Bone marrow (tissue), 2 donors: ENCODE data around the gene SAXO1.
"Not testable (repeated sequence)": the region's sequence is repeated elsewhere in the genome, so short reads cannot be mapped to it uniquely, and the experiment has no call there.

Experiments used
- DNase-seq, 2 donors: peaks; one replicate each; lab custom pipeline; 2025; lab: John Stamatoyannopoulos, UW

The SAXO1 gene

DNA sequence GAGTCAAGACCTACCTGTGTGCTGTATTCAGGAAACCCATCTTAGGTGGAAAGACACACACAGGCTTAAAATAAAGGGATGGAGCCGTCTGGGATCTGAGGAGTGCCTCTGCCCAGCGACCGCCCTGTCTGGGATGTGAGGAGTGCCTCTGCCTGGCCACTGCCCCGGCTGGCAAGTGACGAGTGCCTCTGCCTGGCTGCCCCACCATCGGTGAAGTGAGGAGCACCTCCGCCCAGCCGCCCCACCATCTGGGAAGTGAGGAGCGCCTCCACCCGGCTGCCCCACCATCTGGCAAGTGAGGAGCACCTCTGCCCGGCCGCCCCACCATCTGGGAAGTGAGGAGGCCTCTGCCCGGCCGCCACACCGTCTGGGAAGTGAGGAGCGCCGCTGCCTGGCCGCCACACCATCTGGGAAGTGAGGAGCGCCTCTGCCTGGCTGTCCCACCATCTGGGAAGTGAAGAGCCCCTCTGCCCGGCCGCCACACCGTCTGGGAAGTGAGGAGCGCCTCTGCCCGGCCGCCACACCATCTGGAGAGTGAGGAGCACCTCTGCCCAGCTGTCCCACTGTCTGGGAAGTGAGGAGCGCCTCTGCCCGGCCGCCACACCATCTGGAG is 33.7 kb downstream of the SAXO1 start:
- no peak for DNase-seq

DNA sequence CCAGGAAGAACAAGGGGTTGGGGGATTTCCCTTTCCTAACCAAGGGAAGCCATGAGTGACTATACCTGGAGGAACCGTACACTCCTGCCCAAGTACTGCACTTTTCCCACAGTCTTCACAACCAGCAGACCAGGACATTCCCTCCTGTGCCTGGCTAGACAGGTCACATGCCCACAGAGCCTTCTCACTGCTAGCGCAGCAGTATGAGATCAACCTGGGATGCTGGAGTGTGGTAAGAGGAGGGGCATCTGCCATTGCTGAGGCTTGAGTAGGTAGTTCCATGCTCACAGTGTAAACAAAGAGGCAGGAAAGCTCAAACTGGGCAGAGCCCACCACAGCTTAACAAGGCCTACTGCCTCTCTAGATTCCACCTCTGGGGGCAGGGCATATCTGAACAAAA is 35.9 kb downstream of the SAXO1 start:
- DNase-seq: no peak

DNA sequence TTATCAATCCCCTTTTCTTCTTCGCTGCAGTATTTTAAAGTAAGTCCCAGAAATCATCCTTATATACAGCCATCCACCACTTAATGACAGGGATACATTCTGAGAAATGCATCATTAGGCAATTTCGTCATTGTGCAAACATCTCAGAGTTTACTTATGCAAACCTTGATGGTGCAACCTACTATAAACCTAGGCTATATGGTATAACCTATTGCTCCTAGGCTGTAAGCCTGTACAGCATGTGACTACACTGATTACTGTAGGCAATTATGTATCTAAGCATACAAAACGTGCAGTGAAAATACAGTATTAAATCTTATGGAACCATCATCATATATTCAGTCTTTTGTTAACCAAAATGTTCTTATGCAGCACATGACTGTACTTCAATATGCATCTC is 36.8 kb downstream of the SAXO1 start:
- DNase-seq: no peak

DNA sequence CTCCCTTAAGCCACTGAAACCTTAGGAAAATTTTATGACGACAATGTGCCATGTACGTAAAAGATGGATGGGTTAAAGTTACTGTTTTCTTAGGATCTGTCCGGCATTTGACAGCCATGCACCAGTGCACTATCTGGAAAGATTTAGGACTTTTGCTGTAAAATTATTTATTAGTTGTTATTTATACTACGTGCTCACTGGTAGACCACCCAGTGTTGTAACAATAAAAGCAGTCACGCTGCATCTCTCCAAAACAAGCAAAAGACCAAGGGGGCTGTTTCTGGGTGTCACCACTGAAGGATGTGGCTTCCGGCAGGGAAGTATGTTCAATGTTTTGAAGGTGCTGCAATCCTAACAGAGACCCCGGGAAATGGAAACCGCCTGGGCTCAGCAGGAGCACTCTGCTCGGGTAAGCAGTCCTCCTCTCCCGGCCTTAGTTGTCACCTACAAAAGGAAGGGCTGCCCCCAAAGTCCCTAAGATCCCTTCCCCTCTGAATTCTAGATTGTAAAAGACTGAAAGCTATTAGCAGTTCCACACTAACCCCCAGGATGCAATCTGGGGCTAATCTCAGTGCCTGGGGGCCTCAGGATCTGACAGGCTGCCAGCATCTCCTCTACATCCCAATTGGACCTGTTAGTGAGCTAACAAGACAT is 38.6 kb downstream of the SAXO1 start:
- no peak for DNase-seq

DNA sequence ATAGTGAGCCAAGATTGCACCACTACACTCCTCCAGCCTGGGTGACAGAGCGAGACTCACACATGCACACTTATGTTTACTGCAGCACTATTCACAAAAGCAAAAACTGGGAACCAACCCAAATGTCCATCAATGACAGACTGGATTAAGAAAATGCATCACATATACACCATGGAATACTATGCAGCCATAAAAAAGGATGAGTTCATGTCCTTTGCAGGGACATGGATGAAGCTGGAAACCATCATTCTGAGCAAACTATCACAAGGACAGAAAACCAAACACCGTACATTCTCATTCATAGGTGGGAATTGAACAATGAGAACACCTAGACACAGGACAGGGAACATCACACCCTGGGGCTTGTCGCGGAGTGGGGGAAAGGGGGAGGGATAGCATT is 41.8 kb downstream of the SAXO1 start:
- not testable (repeated sequence) for DNase-seq

DNA sequence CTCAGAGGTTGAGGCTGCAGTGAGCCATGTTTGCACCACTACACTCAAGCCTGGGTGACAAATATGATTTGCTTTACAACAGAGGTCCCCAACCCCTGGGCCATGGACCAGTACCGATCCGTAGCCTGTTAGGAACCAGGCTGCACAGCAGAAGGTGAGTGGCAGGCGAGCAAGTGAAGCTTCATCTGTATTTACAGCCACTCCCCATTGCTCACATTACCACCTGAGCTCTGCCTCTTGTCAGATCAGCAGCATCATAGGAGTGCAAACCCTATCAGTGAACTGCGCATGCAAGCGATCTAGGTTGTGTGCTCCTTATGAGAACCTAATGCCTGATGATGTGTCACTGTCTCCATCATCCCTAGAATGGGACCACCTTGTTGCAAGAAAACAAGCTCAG is 42.5 kb downstream of the SAXO1 start:
- DNase-seq: no peak

DNA sequence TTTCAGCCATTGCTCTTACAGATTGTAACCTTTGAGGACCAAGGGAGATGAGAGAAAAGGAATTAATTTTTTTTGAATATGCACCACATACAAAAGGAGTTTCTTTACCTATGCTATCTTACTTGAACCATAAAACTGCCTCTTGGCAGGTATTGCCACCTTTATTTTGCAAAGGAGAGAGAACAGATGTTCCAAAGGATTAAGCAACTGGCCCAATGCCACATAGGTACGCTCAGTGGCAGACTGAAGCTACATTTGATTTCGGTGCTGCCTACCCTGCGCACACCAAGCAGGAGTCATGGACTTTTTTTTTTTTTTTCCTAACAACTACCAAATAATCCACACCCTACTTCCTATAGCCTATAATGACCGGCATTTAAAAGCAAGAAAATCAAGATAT is 43.1 kb downstream of the SAXO1 start:
- DNase-seq: no peak

DNA sequence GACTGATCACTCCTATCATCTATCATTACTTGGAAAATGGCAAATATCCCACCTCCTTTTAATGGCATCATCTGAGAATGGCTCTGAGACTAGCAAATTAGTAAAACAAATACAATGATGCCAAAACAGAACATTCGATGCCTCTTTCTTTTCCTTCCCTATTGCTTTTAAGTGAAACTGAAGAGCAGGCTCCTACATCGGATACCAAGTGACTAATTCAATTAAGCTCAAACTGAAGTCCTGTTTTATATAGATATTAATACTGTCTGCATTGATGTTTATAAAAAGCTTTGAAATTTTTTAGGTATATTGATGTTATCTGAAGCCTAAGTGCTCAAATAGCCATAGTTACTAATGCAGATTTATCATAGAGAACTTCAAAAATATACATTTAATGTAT is 43.9 kb downstream of the SAXO1 start:
- no peak for DNase-seq

DNA sequence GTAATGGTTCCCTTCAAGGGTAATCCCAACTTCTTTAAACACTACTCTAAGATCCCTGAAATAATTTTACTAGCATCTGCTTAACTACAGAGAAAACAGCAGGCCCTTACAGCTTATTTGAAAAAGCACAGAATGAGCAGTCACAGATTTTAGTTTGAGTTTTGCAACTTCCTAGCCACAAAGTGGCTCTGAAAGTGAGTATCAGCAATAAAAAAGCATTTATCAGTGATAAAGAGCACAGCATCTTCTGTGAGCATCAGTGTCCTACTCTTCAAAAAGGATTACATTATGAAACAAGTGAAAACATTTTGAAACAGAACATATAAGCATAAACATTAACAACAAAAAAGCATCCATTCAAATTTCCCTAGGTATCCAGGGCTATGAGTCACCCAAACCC is 45.0 kb downstream of the SAXO1 start:
- DNase-seq: no peak

DNA sequence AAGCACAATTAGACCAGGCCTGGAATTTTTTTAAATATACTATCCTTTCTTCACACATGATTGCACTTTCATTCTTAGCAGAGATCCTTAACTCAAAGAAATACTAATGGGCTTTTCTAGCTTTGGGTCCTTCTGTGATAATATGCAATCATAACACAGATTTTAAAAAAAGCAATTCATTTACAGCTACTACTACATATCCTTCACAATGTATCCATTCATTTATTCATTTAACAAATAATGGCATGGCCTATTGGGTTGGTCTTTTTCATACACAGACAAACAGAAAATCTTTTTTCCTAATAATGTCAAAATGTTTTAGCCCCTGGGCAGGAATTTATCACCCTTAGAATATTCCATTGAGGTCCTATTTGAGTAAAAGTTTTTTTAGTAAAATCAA is 47.0 kb downstream of the SAXO1 start:
- DNase-seq: no peak

DNA sequence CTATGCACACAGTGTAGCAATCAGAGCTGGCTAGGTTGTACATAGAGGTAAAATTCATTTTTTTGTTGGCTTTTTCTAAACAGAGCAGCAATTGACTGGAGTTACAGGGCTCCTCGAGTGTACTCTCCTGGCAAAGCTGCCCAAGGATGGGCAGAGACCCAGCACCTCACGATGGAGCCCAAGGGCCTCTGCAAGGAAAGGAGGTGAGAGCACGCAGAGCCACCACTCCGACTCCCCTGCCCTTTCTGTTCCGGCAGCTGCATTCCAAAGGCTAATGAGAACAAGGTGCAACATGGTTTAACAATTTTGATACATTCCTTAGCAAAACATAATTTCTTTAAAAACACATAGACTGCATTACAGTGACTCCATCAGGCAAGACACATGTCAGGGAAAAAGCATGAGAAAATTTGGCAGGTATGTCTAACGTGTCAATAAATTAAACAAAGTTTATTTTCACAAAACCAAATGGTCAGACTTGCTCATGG is 47.5 kb downstream of the SAXO1 start:
- DNase-seq: no peak

DNA sequence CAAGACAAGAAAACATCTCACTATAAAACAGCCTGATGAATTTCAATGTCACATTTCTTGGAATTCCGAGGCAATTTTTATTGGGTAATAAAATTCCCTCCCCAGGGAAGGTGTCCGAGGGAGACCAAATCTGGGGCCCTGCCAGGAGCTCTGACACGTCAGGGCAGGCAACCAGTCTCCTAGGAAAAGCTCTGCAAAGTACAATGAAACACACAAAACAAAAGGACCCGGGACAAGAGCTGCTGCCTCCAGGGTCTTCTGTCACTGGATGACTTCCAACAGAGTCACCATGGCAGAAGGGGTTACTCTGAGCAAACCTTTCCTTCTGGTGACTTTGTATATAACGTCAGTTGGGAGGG is 50.8 kb downstream of the SAXO1 start:
- no peak for DNase-seq

DNA sequence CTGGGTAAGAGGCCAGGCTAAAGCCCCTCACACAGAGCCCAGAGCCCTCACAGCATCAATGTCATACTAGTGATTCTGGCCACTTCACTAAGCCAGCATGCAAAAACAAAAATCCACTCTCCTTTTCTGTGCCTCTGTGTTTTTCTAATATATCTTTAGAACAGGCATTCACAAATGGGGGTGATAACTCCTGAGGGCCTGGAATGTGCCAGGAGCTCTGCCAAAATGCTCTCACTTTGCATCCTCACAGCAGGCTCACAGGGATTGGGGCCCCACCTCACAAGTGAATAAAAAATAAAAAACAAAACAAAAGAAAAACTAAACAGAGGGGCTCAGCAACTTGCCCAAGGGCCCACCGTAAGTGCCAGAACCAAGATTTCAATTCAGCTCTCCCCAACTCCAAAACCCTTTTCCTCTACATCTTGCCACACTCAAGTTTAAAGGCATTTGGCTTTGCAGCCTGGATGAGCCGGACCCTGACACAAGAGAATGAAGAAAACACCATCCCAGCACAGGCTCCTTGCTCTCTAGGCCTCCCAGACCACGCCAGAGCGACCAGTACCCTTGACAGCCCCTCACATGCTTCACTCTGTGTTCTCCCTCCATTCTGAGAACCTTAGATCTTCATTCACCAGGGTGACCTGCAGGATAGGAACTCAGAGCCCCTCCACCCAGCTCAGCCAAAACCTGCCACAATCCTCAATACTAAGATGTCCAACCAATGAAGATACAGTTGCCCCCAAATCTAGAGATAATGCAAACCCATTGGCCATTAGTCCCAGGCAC is 51.3 kb downstream of the SAXO1 start:
- DNase-seq: no peak

DNA sequence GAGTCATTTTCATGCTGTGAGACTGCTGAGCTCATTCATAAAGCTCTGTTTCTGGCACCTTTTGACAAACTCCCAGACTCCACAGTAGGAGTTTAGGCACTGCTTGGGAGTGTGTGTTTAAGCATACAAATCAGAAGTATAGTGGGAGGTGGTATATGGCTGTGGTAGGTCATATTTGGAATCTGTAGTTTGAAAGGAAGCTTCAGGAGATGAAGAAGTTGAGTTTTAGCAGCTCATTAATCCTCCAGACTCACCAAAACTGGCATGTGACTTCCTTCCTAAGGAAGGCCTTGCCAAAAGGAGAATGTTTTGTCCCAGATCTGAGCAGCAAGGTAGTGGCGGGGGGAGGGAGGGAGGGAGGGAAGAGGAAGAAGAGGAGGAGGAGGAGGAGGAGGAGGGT is 52.8 kb downstream of the SAXO1 start:
- no peak for DNase-seq

DNA sequence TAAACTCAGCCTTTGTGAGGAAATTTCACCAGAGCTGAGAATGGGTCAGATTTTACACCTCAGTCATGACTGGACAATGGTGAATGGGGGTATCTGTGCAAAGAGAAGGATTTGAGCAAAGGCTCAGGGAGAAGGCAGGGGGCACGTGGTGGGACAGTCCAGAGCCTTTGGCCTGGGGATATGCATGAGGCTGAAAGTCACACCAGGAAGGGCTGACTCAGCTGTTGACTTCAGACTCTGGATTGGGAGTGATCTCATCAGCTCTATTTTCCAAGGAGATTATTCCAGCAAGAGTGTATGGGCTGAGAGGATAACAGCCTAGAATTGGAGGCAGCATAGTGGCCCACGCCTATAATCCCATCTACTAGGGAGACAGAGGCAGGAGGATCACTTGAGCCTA is 53.6 kb downstream of the SAXO1 start:
- no peak for DNase-seq

DNA sequence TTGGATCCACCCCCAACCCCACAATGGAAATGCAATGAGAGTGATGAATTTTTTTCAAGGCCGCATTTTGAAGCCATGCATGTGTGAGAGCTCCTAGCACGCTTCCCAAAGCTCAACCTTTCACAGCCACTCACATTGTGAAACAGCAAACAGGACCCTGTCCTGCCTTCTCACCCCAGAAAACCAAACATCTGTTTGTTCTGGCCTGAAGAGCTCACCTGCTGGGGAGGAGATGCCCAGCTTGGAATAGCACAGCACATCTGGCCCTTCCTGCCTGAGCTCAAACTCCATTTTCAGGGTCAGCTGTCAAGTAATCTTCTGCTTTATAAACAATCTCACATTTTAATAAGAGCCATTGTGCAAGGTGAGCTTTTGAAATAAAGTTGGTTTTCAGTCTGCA is 54.8 kb downstream of the SAXO1 start:
- no peak for DNase-seq

DNA sequence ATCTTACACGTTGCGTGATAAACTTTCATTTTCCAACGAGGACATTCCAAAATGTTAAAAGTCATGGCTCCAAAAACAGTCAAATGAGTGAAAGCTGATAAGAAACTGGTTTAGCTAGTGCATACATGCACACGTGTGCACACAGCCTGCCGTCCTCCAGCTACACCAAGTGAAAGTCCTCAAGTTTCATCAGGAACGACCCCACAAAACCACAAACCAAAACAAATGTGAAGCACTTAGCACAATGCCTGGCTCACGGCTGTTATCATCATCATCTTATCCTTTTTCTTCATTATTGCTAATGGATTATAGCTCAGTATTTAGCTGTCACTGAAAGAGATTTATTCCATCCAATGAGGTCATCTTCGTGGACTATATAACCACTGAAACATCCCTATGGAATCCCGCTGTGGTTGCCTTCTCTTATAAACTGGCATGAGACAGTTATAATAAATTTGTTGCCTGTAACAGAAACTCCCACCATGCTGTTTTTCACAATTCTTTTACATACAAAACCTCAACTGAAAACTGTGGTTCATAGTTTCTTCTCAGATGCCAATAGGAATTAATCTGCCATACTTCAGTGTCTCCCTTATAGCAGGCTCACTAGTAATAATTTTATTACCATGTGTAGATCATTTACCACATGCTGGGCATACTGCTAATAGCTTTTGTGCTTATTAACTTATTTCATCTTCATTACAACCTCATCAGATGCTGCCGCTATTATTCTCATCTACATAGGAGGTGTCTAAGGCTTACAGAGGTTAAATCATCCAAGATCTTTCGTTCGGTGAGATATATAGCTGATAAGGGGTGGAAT is 56.1 kb downstream of the SAXO1 start:
- no peak for DNase-seq

DNA sequence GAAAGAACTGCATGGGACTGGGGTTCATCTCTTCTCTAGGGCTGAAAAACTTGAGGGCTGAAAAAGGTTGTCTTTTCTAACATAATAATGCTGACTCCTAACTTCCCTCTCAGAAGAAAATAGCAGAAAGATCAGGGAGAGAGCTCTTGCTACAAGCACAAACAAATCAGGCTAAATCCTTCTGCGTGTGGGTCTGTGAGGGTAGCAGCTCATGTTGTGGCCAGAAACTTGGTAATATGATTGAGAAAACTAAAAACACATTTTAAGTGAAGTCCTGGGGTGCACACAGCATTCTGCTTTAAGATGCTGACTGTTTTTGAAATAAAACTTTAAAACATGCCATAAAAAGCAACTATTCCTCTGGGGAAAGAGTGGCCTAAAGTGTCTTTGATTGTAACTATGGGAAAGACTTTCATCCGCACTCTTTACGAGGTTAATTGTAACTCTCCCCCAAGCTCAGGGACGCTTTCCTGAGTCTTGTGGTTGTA is 56.7 kb downstream of the SAXO1 start:
- DNase-seq: no peak

DNA sequence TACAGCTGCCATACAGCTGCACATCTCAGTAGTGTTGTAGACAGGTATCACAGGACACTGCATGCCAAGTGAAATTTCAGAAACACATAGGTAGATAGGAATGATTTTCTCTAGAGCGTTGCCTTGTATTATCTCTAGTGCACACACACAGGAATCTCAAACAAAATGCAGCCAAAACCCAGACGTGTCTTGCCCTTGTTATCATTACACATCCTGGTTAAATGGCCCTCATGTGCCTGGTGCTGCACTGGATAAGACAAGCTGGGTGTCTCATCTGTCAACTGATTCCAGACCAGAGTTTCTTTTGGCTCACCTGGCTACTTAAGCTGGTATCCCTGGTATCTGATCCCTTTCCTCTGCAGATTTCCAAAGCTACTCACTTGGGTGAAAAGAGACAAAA is 59.7 kb downstream of the SAXO1 start:
- DNase-seq: no peak

DNA sequence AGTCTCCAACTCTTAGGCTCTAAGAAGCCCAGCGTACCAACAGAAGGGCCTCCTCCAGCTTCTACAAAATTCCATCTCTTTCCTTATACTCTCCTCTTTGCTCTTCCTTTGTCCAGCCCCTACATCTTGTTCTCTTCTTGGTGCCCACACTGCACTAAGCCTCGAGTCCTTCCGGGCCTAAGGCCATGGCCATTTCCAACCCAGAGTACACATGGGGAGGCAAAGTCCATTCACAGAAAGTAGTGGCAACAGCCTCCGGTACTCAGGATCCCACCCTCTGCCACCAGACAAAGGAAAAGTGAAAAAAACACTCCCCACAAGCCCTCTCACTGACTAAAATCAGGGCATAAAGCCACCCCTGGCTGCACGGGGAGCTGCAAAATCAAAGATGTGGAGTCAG is 60.3 kb downstream of the SAXO1 start:
- DNase-seq: no peak

DNA sequence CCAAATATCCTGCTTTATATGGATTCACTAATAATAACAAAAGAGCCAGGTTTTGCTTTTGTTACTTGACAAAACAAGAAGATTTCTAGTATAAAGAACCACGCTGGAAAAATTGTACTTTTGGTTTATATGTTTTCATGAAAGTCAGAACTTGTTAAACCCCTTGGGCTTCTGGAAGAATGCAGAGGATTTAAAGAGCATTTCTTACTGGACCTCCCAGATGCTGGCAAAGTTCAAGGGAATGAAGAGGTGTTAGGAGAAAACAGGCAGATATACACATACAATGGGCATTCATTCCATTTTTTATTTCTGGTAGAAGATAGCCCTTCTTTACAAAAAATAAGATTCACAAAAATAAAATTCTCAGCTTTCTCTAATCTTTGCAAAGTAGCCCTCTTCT is 61.1 kb downstream of the SAXO1 start:
- DNase-seq: no peak

DNA sequence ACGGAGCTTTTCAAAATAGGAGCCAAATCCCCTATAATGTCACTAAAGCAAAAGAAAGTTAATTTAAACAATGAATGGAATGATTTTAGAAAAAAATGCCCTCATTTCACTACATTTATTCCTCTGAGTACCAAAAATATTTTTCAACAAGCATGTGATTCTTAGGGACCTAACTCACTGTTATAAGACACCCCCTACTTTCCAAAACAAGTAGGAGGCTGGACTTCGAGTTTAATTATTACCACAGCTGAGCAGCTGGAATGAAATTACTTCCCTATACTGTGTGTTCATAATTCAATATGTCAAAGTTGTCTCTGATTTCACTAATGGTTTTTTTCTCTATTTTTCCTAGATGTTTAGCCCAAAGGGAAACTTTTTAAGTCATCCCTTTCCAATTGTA is 61.6 kb downstream of the SAXO1 start:
- no peak for DNase-seq
